ENCODE measurements around the gene ANKRD11.
"Not testable (repeated sequence)": the region's sequence is repeated elsewhere in the genome, so short reads cannot be mapped to it uniquely, and the experiment has no call there.

The ANKRD11 gene

DNA sequence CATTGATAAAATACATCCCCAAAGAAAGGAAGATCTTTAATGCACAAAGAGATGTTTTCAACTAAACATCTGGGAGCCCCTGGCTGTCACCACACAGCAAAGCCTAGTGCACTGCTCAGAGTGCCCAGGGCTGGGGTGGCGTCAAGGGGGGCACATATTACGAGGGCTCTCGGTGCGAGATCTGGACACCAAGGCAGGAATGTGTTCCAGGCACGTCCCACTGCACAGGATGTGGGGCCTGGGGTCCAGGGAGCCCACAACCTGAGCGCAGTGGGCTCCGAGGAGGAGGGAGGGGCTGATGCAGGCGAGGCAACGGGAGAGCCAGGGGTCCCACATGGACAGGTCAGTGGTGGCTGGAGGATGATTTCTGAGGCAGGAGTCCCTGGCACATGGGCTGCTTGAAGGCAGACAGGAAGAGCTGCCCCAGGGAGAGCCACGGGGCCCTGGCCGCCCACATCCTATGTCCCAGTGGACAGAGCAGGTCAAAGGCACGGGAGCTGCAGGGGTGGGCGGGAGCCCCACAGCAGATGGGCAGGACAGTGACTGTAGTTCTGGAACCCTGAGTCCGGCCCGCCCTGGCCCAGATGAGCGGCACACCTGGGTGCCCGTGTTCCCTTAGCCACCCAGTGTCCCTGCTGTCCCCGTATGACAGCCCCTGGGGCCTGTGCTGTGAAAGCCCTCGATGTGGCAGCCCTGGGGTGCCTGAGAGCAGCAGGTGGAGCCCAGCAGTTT, 216.5 kb downstream of the ANKRD11 start:
- DNase-seq = no peak

DNA sequence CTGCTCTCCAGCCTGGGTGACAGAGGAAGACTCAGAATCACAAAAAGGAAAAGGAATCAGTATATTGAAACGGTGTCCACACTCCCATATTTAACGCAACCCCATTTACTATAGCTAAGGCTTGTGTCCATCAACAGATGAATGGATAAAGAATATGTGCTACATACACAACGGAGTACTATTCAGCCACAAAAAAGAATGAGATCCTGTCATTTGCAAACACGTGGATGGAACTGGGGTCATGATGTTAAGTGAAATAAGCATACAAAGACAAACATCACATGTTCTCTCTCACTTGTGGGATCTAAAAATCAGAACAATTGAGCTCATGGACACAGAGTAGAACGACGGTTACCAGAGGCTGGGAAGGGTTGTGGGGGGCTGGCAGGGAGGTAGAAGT, 217.7 kb downstream of the ANKRD11 start:
- DNase-seq = no peak

DNA sequence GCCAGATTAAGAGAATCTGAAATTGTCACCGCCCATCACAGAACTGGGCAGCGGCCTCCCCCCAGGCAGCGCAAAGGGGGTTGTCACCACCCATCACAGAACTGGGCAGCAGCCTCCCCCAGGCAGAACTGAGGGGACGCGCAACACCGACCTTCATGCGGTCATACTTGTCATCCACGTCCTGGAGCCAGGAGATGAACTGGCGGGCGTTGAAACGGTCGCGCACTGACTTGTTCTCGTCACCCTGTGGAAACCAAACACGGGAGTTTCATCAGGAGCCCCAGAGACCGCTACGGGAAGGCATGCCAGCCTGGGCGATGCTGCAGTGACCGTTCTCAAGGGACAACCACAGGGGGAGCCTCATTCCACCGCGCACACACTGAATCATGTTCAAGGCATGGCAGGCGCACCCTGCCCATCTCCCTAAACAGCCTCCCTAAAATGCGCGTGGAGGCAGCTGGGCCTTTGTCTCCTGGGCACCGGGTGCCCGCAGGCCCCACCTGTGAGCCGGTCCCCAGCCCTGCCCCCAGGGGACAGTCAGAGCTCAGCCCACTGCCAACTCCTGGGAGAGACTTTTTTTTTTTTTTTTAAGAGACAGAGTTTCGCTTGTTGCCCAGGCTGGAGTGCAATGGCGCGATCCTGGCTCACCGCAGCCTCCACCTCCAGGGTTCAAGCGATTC, 219.6 kb downstream of the ANKRD11 start:
- no peak for DNase-seq

DNA sequence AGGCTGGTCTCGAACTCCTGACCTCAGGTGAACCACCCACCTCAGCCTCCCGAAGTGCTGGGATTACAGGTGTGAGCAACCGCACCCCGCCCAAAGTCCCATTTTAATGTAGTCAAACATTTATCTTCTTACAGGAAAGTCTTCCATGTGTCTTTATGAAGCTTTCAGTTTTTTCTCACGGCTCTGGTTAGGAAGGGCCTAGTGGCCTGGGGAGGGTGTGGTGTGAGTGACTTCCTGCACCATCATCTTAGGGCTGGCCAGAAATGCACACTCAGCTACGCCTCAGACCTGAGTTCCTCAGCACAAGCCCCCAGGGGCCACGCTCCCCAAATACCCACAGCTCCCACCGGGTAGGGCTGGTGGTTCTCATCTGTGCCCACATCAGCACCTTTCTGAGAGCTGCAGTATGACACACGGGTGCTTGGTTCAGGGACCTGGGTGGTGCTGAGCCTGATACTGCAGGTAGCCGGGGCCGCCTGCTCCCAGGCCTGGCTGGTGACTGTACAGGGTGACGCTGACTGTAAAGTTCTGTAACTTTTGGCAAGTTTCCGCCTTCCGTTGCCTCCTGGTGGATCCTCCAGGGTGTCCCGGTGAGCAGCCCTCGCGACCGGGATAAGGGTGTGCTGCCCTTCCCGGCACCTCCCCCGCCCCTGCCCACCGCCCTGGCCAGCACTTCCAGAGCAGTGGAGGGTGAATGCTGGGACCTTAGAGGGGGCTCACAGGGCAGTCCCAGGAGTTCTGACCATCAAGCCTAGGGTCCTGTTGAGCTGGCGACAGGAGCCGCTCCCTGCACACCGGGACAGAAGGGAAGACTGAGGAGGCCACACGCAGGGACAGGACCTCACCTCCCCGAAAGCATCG, 220.3 kb downstream of the ANKRD11 start:
- no peak for DNase-seq

DNA sequence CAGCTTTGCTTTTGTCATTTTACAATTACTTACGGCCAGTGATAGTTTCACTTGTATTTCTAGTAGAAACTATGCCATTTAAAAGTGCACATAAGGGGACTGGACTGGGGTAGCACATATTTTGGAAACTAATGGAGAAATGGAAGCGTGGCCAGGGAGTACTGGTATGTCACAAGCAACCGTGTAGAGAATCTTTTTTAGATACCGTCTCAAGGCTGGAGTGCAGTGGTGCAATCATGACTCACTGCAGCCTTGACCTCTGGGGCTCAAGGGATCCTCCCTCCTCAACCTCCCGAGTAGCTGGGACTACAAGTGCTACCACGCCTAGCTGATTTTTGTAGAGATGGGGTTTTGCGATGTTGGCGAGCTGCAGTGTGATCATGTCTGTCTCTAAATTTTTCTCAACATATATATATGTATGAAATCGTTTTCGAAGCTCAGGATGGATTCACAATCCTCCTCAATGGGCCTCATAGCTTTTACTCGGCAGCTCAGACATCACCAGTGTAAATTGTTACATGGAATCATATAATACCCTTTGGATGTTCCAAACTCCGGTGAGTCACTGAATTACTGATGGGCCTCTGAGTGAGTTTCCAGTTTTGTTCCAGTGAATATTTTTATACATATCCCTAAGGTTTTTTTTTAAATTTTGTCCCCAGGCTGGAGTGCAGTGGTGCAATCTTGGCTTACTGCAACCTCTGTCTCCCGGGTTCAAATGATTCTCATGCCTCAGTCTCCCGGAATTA, 221.2 kb downstream of the ANKRD11 start:
- no peak for DNase-seq

DNA sequence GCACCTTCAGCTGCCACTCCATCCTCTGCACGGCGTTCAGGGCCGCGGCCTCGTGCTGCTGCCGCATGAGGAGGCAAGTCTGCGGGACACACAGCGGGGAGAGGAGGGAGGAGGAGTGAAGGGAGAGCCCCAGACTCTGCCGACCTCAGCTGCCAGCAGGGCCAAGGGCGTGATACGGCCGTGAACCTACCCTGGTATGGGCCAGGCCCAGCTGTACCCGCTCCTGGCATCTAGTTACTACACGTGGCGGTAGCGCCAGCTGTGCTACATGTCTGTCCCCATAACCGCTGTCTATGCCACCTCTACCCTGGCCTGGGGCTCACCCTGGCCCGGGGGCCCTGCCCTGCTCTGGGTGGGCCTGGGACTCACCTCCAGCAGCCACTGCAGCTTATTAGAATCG, 221.8 kb downstream of the ANKRD11 start:
- no peak for DNase-seq

DNA sequence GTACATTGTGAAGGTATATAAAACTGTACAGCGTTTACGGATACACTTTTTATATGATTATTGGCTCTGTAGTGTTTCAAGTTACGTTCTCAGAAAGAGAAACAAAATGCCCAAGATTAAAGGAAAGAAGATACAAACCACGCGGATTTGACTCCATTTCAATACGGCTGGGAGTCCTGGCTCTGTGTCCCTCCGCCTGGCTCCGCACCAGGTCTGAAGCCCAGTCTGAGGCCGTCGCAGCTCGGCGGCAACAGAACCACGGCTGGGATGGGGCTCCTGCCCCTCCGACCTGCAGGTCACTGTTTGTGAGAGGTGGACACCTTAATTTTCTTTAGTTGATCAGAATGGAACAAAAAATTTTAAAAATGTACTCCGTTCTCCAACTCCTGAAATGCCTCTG, 222.6 kb downstream of the ANKRD11 start:
- not testable (repeated sequence) for DNase-seq

DNA sequence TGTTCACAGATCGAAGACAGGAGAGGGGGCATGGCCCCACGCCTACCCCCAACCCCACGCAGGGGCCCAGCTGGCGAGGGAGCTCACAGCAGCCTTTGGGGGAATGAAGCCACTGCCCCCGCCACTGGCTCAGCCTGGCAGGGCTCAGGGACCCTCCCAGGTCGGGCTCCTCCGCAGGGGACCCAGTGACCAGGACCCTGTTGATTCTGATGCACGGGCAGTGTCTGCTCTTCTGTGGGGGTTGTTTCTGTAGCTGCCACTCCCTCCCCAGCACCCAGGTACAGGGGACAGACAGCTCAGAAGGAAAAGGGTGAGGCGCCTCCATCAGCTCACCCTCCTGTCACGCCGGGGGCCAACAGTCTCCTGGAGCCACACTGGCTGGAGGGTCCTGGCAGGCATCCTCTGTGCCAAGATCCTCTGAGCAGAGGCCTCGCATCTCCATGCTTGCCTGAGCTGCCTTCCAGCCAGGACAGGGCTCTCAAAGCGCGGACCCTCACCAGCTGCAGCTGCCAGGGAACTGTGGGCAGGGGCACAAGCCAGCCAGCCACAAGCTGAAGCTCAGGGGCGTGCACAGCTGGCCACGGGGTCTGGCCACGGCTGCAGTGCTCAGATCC, 223.7 kb downstream of the ANKRD11 start:
- DNase-seq = no peak

DNA sequence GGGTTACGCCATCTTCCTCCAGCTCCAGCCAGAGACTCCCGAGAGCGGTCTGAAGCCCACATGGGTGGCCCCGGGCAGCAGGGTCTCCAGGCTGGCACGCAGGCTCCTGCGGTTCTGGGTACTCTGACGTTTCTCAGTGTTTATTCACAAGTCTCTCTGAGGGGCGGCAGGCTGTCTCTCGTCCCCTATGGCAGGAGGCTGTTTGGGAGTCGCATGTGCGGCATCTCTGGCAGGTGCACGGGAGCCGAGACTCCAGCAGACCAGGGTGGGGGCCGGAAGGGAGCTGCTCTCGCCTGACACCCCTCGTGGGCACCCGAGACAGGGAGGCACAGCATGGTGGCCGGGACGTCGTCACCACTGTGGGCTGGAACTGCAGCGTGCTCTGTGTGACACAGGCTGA, 224.7 kb downstream of the ANKRD11 start:
- DNase-seq = no peak

DNA sequence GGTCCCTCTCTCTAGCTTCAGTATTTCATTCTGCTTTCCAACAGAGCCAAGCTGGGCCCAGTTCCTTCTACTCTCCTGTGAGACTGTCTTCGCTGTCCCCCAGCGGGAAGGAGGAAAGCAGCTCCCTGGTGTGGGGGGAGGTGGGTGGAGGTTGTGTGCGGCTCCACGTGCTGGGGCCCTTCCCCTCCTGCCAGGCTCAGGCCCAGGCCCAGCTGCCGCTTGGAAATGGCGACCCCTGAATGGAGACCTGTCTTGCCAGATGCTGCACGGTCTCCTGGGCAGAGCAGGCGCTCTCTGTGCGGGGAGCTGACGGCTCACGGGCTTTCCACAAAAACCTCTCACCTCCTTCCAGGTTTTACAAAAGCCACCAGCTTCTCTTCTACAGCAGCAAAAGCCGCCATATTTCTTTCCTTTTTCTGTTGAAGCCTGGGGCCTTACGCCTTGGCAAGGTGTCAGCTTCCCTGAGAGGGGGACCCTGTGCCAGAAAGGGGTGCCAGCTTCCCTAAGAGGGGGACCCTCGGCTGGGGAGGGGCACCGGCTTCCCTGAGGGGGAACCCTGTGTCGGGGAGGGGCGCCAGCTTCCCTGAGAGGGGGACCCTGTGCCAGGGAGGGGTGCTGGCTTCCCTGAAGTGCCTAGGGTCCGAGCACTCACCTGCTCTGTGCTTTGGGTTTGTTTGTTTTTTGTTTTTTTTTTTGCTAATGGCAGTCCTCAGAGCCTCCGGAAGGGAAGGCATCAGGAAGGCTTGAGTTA, 225.4 kb downstream of the ANKRD11 start:
- no peak for DNase-seq

DNA sequence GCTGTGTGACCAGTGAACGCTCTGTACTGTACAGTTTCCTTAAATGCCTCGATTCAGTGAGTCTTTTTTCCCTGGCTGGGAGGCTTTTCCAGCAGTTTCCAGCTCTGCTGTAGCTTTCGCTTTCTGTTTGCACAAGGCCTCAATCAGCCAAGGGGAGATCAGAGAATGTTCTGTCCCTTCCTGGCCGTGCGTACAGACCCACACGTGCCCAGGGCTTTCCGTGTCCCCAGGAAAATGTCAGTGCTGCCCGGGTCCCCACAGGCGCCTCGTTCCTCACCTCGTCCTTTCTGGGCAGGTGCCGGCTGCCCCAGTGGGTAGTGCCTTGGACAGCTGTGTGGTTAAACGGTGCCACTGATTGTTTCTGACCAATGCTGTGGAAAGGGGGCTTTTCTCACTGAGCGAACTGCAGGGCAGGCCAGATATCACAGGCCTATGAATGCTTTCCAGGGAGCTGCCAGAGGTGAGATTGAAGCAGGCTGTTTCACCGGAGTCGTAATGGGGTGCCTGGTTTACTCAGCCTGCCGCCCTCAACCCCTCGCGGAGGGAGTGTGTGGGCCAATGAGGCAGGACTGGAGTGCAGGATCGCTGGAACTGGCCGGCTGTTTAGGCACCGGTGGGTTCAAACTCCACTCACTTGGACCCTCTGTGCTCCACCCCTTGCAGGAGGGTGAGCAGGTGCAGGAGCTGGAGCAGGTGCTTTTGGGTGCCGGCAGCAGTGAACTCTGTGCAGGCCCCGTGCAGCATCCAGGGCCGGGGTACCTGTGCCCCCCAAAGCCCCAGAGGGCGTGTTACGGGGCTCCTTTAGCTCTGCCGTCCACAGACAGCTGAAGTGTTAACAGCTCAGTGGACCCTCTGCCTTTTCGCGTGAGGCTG, 228.4 kb downstream of the ANKRD11 start:
- no peak for DNase-seq

DNA sequence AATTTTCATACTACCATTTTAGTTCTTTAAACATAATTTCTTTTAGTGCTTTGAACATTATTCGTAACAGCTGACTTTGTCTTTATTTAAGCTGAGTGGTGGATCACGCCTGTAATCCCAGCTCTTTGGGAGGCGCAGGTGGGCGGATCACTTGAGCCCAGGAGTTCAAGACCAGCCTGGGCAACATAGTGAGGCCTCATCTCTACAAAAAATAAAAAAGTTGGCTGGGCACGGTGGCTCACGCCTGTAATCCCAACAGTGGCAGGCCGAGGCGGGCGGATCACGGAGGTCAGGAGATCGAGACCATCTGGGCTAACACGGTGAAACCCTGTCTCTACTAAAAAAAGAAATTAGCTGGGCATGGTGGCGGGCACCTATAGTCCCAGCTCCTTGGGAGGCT, 230.5 kb downstream of the ANKRD11 start:
- DNase-seq = not testable (repeated sequence)

DNA sequence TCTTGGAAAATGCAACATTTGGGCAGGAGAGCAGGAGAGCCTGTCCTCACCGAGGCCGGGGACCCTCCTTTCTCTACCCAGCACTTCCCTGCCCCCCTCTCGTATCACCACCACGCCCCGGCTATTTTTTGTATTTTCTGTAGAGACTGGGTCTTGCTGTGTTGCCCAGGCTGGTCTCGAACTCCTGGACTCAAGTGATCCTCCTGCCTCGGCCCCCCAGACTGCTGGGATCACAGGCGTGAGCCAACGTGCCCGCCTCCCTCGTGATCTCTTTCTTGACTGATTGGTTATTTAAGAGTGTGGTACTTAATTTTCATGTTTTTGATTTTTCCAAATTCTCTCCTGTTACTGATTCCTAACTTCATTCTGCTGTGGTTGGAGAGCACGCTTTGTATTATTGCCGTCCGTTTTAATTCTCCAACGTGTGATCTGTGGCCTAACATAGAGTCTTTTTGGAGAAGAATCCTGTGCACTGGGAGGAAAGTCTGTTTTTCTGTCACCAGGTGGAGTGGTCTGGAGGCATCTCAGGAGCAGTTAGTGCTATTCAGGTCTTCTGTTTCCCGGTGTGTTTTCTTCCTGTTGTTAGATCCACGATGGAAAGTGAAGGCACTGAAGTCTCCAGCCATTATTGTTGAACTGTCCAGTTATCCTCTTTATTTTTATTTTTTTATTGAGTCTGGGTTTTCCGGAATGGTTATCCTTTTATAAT, 232.4 kb downstream of the ANKRD11 start:
- DNase-seq = no peak

DNA sequence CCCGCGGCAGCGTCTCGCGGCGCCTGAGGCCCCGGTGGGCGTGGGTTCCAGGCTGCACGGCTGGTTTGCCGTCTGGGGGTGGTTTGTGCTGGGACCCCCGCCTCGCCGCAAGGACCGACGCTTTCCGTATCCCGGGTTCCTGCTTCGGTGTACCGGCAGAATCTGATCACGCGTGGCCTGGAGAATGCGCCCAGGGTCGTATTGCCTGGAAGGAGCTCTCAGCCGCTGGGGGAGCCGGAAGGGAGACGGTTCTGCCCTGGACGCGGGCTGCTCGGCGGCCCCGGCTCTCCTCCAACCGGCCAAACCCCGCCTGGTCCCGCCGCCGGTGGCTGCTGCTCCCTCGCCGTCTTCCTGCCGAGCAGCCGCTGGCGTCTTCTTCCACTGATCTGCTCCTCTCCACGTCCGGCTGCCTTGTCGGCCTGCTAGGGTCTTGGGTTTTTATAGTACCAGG, 233.1 kb downstream of the ANKRD11 start:
- DNase-seq = no peak

DNA sequence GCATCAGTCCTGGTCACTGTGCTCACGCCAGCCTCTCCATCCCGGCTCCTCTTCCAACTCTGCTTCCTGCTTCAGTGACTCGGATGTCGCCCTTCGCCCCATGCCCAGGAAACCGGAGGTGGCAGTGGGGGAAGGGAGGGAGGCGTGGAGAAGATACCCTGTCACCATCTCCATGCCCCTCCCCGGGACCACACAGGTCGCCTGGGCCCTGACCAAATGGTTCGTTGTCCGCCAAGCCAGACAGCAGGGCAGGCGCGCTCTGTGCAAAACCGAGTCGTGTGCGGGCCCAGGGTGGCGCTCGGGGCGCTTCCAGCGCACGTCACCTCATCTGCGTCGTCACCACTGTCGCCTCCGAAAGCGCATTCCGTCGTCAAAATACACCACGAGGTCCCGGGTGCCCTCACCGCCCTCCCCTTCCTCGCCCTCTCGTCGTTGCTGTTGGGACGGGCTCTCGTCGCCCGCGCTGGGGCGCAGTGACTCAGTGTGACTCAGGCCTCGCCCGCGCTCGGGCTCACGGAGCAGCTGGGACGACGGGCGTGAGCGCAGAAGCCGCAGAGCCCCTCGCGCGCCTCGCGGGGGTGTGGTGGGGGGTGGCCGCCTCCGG, 233.6 kb downstream of the ANKRD11 start:
- DNase-seq = peak; percentile 73

DNA sequence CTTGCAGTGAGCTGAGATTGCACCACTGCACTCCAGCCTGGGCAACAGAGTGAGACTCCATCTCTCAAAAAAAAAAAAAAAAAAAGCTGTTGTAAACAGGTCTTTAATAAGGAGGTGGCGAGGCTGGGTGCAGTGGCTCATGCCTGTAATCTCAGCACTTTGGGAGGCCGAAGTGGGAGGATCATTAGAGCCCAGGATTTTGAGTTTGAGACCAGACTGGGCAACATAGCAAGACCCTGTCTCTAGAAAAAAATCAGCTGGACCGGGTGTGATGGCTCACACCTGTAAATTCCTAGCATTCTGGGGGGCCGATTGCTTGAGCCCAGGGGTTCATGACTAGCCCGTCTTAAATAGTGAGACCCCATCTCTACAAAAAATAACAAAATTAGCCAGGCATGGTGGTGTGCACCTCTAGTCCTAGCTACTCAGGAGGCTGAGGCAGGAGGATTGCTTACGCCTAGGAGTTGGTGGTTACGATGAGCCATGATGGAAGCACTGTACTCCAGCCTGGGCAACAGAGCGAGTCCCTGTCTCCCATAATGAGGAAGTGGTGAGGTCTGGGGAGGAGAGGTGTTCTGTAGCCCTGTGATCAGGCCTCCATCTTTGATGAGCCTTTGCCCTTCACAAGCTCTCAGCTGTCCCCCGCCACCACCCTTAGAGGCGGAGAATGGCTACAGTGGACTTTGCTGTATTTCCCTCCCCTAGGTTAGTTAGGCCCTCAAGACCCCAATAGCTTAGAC, 236.6 kb downstream of the ANKRD11 start:
- DNase-seq = no peak

DNA sequence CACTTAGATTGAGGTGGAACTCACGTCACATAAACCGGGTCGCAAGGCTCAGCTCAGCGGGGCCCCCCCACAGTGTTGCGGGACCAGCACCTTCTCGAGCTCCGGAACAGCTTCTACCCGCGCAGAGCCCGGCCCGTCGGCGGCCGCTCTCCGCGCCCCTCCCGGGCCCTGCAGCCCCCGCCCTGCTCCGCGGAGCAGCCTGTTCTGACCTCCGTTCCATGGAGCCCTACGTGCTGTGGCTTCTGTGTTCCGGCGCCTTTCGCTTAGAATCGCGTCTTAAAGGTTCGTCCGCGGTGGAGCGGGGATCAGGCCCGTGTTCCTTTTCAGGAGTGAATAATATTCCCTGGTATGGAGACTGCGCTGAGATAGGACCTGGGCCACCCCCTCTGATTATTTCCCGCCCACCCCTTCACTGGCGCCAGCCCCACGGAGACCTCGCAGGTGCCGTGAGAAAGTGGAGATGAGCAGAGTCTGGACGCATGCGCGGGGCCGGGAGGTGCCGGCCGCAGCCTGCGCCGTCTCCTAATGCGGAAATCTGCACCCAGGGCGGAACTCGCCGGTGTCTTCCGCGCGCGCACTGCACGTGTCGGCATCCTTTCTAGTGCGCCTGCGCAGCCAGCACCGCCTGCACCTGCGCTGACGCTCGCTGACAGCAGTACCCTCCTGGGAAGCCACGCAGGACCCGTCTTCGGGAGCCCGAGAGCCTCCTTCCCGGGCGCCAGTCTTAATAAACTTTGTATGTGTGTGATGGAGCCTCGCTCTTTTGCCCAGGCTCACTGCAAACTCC, 242.0 kb downstream of the ANKRD11 start:
- DNase-seq = no peak

DNA sequence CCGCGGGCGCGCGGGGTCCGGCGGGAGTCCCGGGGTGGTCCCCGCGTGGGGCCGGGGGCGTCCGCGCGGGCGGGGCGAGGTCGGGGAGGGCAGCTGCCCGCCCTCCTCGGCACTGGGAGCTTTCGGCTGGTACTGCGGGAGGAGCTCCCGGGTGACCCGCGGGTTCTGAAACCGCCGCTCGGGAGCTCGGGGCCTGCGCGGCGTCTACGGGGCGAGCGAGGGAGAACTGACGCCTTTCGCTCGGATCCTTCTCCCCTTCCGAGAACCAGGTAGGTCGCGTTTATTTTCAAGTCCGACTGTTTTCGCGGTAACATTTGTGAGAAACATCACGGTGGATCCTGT, 242.7 kb downstream of the ANKRD11 start:
- not testable (repeated sequence) for DNase-seq
